HepG2 (cell line): Measurements from ENCODE around the gene CHEK1. TPM values are rescaled to one million over a fixed set of nuclear protein-coding genes. Genes with fewer than 3 reads are reported as not detected.
A peak's percentile ranks its signal among the peaks of the same experiment; 100 is the strongest.

Source experiments
- CBX1 ChIP-seq: IDR thresholded peaks from one replicate; pipeline ENCODE4 v1.6.1; 2016; ENCODE audit warnings: antibody characterized with exemption, low read depth
- CCDC6 ChIP-seq: sonication (generic); formaldehyde crosslinking; IDR thresholded peaks from 2 replicates; pipeline ENCODE4 v1.8.1; 2022; ENCODE audit warnings: mild to moderate bottlenecking, missing genetic modification reagents, moderate library complexity
- E2F1 ChIP-seq: sonication (generic); formaldehyde crosslinking; IDR thresholded peaks from 2 replicates; pipeline ENCODE4 v1.5.0; 2020; ENCODE audit warnings: missing genetic modification reagents
- FLYWCH1 ChIP-seq: sonication (generic); formaldehyde crosslinking; IDR thresholded peaks from 2 replicates; pipeline ENCODE4 v1.8.1; 2023; ENCODE audit warnings: mild to moderate bottlenecking, missing genetic modification reagents
- FOXK1 ChIP-seq: sonication (generic); formaldehyde crosslinking; IDR thresholded peaks from 2 replicates; pipeline ENCODE4 v1.4.0; 2020; ENCODE audit warnings: low read depth, missing genetic modification reagents, borderline replicate concordance
- HOXD1 ChIP-seq: sonication (generic); formaldehyde crosslinking; IDR thresholded peaks from 2 replicates; pipeline ENCODE4 v1.5.0; 2020; ENCODE audit warnings: missing genetic modification reagents
- MAZ ChIP-seq, 2 experiments: sonication (generic) in 1 of 2; formaldehyde crosslinking in 1 of 2; IDR thresholded peaks; 2 replicates each; pipeline versions ENCODE4 v1.5.0 to v1.6.1; 2012 to 2020; ENCODE audit warnings: low read depth in 2 of 2, mild to moderate bottlenecking in 2 of 2, borderline replicate concordance in 1 of 2, improper control_type of control experiment in 1 of 2, low read length in 1 of 2, missing genetic modification reagents in 1 of 2, moderate library complexity in 1 of 2
- MTA1 ChIP-seq: sonication (generic); formaldehyde crosslinking; IDR thresholded peaks from 2 replicates; pipeline ENCODE4 v1.4.0; 2020; ENCODE audit warnings: missing genetic modification reagents, mild to moderate bottlenecking, borderline replicate concordance
- PATZ1 ChIP-seq: sonication (generic); formaldehyde crosslinking; IDR thresholded peaks from 2 replicates; pipeline ENCODE4 v1.4.0; 2020; ENCODE audit warnings: missing genetic modification reagents
- RORA ChIP-seq: sonication (generic); formaldehyde crosslinking; IDR thresholded peaks from 2 replicates; pipeline ENCODE4 v1.5.0; 2020; ENCODE audit warnings: mild to moderate bottlenecking, missing genetic modification reagents, moderate library complexity
- TFDP1 ChIP-seq: IDR thresholded peaks from 2 replicates; pipeline ENCODE4 v1.6.1; 2016; ENCODE audit warnings: missing compliant biosample characterization, missing genetic modification reagents, borderline replicate concordance
- U2AF2 ChIP-seq: fragments of 200-400 bp; formaldehyde crosslinking; IDR thresholded peaks from 2 replicates; pipeline ENCODE4 v1.6.1; 2017; ENCODE audit warnings: low read depth, mild to moderate bottlenecking, low read length
- WIZ ChIP-seq: sonication (generic); formaldehyde crosslinking; IDR thresholded peaks from 2 replicates; pipeline ENCODE4 v1.5.1; 2020; ENCODE audit warnings: mild to moderate bottlenecking, missing genetic modification reagents
- ZFP91 ChIP-seq: sonication (generic); formaldehyde crosslinking; IDR thresholded peaks from 2 replicates; pipeline ENCODE4 v1.9.0; 2022; ENCODE audit warnings: missing genetic modification reagents, mild to moderate bottlenecking, borderline replicate concordance
- ZMYM3 ChIP-seq: sonication (generic); formaldehyde crosslinking; IDR thresholded peaks from 2 replicates; pipeline ENCODE4 v1.5.1; 2020; ENCODE audit warnings: mild to moderate bottlenecking, missing genetic modification reagents
- ZNF230 ChIP-seq: sonication (generic); formaldehyde crosslinking; IDR thresholded peaks from 2 replicates; pipeline ENCODE4 v1.4.0; 2020; ENCODE audit warnings: mild to moderate bottlenecking, missing genetic modification reagents
- ZNF260 ChIP-seq: sonication (generic); formaldehyde crosslinking; IDR thresholded peaks from 2 replicates; pipeline ENCODE4 v1.4.0; 2020; ENCODE audit warnings: missing genetic modification reagents, low read depth, mild to moderate bottlenecking, borderline replicate concordance
- ZNF274 ChIP-seq: sonication (generic); formaldehyde crosslinking; IDR thresholded peaks from 2 replicates; pipeline ENCODE4 v1.5.1; 2020; ENCODE audit warnings: mild to moderate bottlenecking, missing genetic modification reagents
- ZNF616 ChIP-seq: sonication (generic); formaldehyde crosslinking; IDR thresholded peaks from 2 replicates; pipeline ENCODE4 v1.5.0; 2020; ENCODE audit warnings: low read depth, mild to moderate bottlenecking, missing genetic modification reagents
- ZNF879 ChIP-seq: sonication (generic); formaldehyde crosslinking; IDR thresholded peaks from 2 replicates; pipeline ENCODE4 v1.8.1; 2023; ENCODE audit warnings: missing genetic modification reagents
- polyA plus RNA-seq, 8 experiments: library from polyadenylated mRNA; depleted of rRNA in 3 of 8; stranded (reverse) in 7 of 8; unstranded in 1 of 8; fragments of >200 nt; fragmentation: Illumina TruSeq in 4 of 8; extraction: Trizol in 4 of 8; gene quantifications; 2 replicates each; pipeline versions ENCODE4 v1.2.1 to v1.2.3, GENCODE V29; 2011 to 2016; ENCODE audit warnings: low read depth in 4 of 8, missing spikeins in 1 of 8, mixed read lengths in 1 of 8; ENCODE audit not compliant: insufficient read depth in 1 of 8
- total RNA-seq, 5 experiments: library from RNA; depleted of rRNA; stranded (reverse); fragments of >200 nt; fragmentation: Illumina TruSeq; extraction: Trizol; gene quantifications; 2 replicates each; pipeline ENCODE4 v1.2.3, GENCODE V29; 2016; ENCODE audit warnings: low read depth in 1 of 5
- TF ChIP-seq, protein P1 (sequence below): sonication (generic); formaldehyde crosslinking; IDR thresholded peaks from 2 replicates; pipeline ENCODE4 v1.5.1; 2020; ENCODE audit warnings: mild to moderate bottlenecking, moderate library complexity, missing genetic modification reagents

The CHEK1 gene
- total and polyA plus RNA-seq, 2 of the 13 experiments (the other 11 are each of a cell fraction or from before 2014, with no cell fraction given) = 17.8 to 83.2 TPM

DNA sequence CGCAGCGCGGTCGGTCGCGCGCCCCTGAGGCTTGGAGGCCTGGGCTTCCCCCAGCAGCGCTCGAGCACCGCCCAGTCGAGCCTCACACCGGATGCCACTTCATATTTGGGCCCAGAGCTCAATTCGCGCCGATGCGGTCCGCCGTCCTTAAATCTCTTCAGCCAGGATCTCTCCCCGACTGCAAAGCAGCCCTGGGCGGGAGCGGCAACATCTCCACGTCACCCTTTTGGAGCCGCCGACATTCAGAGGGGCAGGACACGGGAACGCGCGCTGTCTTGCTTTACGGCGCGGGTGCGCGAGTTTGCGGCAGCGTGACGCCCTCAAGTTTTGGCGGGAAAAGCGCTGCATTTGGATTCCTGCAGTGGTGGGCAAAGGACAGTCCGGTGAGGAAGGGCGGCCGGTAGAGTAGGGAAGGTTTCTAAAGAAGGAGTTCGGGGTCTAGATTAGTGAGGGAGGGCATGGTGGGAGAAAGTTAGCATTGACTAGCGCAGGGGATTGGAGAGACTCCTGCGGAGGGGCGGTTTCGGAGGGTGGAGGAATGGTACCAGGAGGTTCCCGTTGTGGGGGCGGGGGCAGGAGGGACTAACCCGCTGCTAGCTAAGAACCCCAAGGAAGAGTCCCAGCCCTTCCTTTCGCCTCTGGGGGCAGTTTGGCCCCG is 796 bp downstream of the CHEK1 start (continued):
- no peak; the same call in 1 of the 2 replicates for TF ChIP-seq MAZ (IDR thresholded peaks at IDR 0.05; ENCODE audit: borderline replicate concordance, low read depth, low read length)
- TF ChIP-seq MAZ (CRISPR knock-in tag; IDR thresholded peaks at IDR 0.05; ENCODE audit: low read depth) = no peak
- peak; percentile 83 for TF ChIP-seq PATZ1 (CRISPR knock-in tag)
- TF ChIP-seq ZNF616 (CRISPR knock-in tag) = no peak
- TF ChIP-seq CCDC6 (CRISPR knock-in tag) = peak; percentile 45; the same call in 1 of the 2 replicates
- peak; percentile 24; the same call in 1 of the 2 replicates for TF ChIP-seq ZMYM3 (CRISPR knock-in tag)
- TF ChIP-seq WIZ (CRISPR knock-in tag) = no peak; the same call in 1 of the 2 replicates
- TF ChIP-seq RORA (CRISPR knock-in tag) = no peak
- TF ChIP-seq ZNF260 (CRISPR knock-in tag) = no peak
- TF ChIP-seq E2F1 (CRISPR knock-in tag) = peak; percentile 99
- no peak; the same call in 1 of the 2 replicates for TF ChIP-seq ZNF879 (CRISPR knock-in tag)
- peak; percentile 92 for TF ChIP-seq HOXD1
- peak; percentile 45; the same call in 1 of the 2 replicates for TF ChIP-seq FLYWCH1
- TF ChIP-seq TFDP1 (CRISPR knock-in tag) = peak; percentile 100
- TF ChIP-seq ZFP91 = peak; percentile 95
- peak; percentile 94 for TF ChIP-seq ZNF274 (CRISPR knock-in tag)
- no peak for TF ChIP-seq U2AF2
- peak; percentile 36 for TF ChIP-seq CBX1
- TF ChIP-seq MTA1 = peak; percentile 65; the same call in 1 of the 2 replicates
- TF ChIP-seq, protein P1, sequence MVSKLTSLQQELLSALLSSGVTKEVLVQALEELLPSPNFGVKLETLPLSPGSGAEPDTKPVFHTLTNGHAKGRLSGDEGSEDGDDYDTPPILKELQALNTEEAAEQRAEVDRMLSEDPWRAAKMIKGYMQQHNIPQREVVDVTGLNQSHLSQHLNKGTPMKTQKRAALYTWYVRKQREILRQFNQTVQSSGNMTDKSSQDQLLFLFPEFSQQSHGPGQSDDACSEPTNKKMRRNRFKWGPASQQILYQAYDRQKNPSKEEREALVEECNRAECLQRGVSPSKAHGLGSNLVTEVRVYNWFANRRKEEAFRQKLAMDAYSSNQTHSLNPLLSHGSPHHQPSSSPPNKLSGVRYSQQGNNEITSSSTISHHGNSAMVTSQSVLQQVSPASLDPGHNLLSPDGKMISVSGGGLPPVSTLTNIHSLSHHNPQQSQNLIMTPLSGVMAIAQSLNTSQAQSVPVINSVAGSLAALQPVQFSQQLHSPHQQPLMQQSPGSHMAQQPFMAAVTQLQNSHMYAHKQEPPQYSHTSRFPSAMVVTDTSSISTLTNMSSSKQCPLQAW (CRISPR knock-in tag) = peak; percentile 98
- TF ChIP-seq FOXK1 = peak; percentile 65; the same call in 1 of the 2 replicates
- TF ChIP-seq ZNF230 (CRISPR knock-in tag) = peak; percentile 87; the same call in 1 of the 2 replicates
